OCI-LY7 (cell line): ENCODE measurements around the gene TEX14. TPM values are rescaled to one million over a fixed set of nuclear protein-coding genes. Genes with fewer than 3 reads are reported as not detected.
"Not testable (repeated sequence)": the region's sequence is repeated elsewhere in the genome, so short reads cannot be mapped to it uniquely, and the experiment has no call there.

ENCODE experiments used
- BruUV-seq: library from RNA; stranded (reverse); fragments of 400-500 nt; replicated peaks from 2 replicates; lab custom pipeline; 2021; lab: Mats Ljungman, UMichigan
- CTCF ChIA-PET: fragments of 300-600 bp; sonication (Branson Sonifier 250); formaldehyde crosslinking; loops from one replicate; lab custom pipeline; 2022; ENCODE audit warnings: antibody characterized with exemption; ENCODE audit not compliant: unreplicated experiment; lab: Charles Lee
- POLR2A ChIA-PET: fragments of 300-600 bp; sonication (Branson Sonifier 250); formaldehyde crosslinking; loops from one replicate; lab custom pipeline; 2022; ENCODE audit warnings: antibody characterized with exemption; lab: Charles Lee
- DNase-seq: peaks from one replicate; pipeline ENCODE4 v3.0.0-alpha.2; 2015; ENCODE audit warnings: low spot score
- H2AFZ ChIP-seq: fragments of 200-600 bp; sonication (generic), shearing (Covaris generic); 2 replicates; pipeline ENCODE4 v1.6.1; 2014; ENCODE audit warnings: mild to moderate bottlenecking, antibody characterized with exemption, low read length, moderate library complexity
- H3K27ac ChIP-seq: fragments of 200-600 bp; sonication (generic); 2 replicates; pipeline ENCODE4 v1.5.1; 2014; ENCODE audit warnings: mixed run types, low read depth, mild to moderate bottlenecking, moderate library complexity, low read length, inconsistent platforms; ENCODE audit not compliant: poor library complexity, severe bottlenecking
- H3K36me3 ChIP-seq: fragments of 200-600 bp; sonication (generic); 2 replicates; pipeline ENCODE4 v1.6.1; 2014; ENCODE audit warnings: mild to moderate bottlenecking, antibody characterized with exemption, low read length, moderate library complexity, mixed read lengths; ENCODE audit not compliant: insufficient read depth
- H3K4me1 ChIP-seq: fragments of 200-600 bp; sonication (generic); 2 replicates; pipeline ENCODE4 v1.5.1; 2014; ENCODE audit warnings: mild to moderate bottlenecking, low read length; ENCODE audit not compliant: insufficient read depth, poor library complexity, severe bottlenecking
- H3K4me2 ChIP-seq: fragments of 200-600 bp; sonication (generic); 2 replicates; pipeline ENCODE4 v1.6.1; 2014; ENCODE audit warnings: mild to moderate bottlenecking, low read length
- H3K4me3 ChIP-seq: fragments of 200-600 bp; sonication (generic); 2 replicates; pipeline ENCODE4 v1.5.1; 2014; ENCODE audit warnings: mild to moderate bottlenecking, low read depth, low read length; ENCODE audit not compliant: poor library complexity, severe bottlenecking
- H3K79me2 ChIP-seq: fragments of 200-600 bp; sonication (generic); 2 replicates; pipeline ENCODE4 v1.6.1; 2016; ENCODE audit warnings: low read depth, mild to moderate bottlenecking, low read length, moderate library complexity, mixed read lengths; ENCODE audit not compliant: insufficient read depth
- H3K9me2 ChIP-seq: fragments of 200-600 bp; sonication (generic); 2 replicates; pipeline ENCODE4 v1.6.1; 2016; ENCODE audit warnings: mild to moderate bottlenecking, low read length, mixed read lengths; ENCODE audit not compliant: insufficient read depth
- H3K9me3 ChIP-seq: fragments of 200-600 bp; sonication (generic); 2 replicates; pipeline ENCODE4 v1.6.1; 2014; ENCODE audit warnings: mild to moderate bottlenecking, mixed run types, low read length, mixed read lengths
- H4K20me1 ChIP-seq: fragments of 200-600 bp; sonication (generic); 2 replicates; pipeline ENCODE4 v1.6.1; 2014; ENCODE audit warnings: mild to moderate bottlenecking, antibody characterized with exemption, low read length, moderate library complexity, mixed read lengths; ENCODE audit not compliant: insufficient read depth
- CTCF ChIP-seq: fragments of 200-600 bp; sonication (generic); conservative IDR thresholded peaks from 2 replicates; pipeline ENCODE4 v1.5.1; 2014; ENCODE audit warnings: mild to moderate bottlenecking, antibody characterized with exemption, low read length, moderate library complexity, mixed read lengths
- EZH2phosphoT487 ChIP-seq: fragments of 200-600 bp; sonication (generic); IDR thresholded peaks from 2 replicates; pipeline ENCODE4 v1.6.1; 2018; ENCODE audit warnings: low read depth, borderline replicate concordance, mild to moderate bottlenecking, mixed run types, antibody characterized with exemption, low read length, moderate library complexity, mixed read lengths
- intact Hi-C: fragments of 100-400 bp; cut with micrococcal nuclease; formaldehyde crosslinking; loops from one replicate; pipeline ENCODE4 v1.10.0; 2022; ENCODE audit not compliant: unreplicated experiment
- total RNA-seq, 2 experiments: library from RNA; depleted of rRNA in 1 of 2; stranded (reverse); fragments of >200 nt in 1 of 2; shearing (Covaris generic) in 1 of 2; gene quantifications; 2 replicates each; pipeline ENCODE4 v1.2.3, GENCODE V29; 2014 to 2022

Gene TEX14
- total RNA-seq, 2 experiments from 2014 or later: 0.69 to 2.3 TPM

GRCh38 chr17:58692239-58693055, 602 bp upstream of the TEX14 start, which contains the start of gene RAD51C:
Gene RAD51C, plus strand, starts transcription at chr17:58692602. Its CDS starts 42 bp downstream, at chr17:58692644.
- Histone ChIP-seq H2AFZ (peak within 1 kb of the TSS; percentile 98), H3K4me1 (peaks cover 23% of the 10 kb centered on the region), H3K4me2 (peak within 1 kb of the TSS; percentile 89), H3K79me2 (peaks cover 37% of the 10 kb centered on the region), H3K9me2 (no peaks in the 10 kb centered on the region), H3K4me3 (peak within 1 kb of the TSS; percentile 84), H4K20me1 (peaks cover 6% of the 10 kb centered on the region; the same call in 1 of the 2 replicates), H3K9me3 (no peaks in the 10 kb centered on the region), H3K27ac (peak within 1 kb of the TSS; percentile 67), H3K36me3 (peaks cover 30% of the 10 kb centered on the region)
- TSS peak; percentile 90 for BruUV-seq
- TF ChIP-seq EZH2phosphoT487 (no peak), CTCF (no peak)
- DNase-seq: peak; percentile 93
- ChIA-PET CTCF (no interaction called here), POLR2A (interaction anchor here (0.6 to 2.0 kb wide), 11 partner anchors 8 to 495 kb away, joined by 3 to 18 read pairs (median 4); no protein-coding TSS in a partner anchor)
- intact Hi-C loops: loop anchor here (1.0 to 10.0 kb wide), 3 partner anchors 33 to 178 kb away; partner anchors contain the start of gene MTMR4

- H3K9me3 ChIP-seq, H4K20me1 ChIP-seq, H3K27ac ChIP-seq, H3K36me3 ChIP-seq, H3K4me2 ChIP-seq, H2AFZ ChIP-seq, H3K9me2 ChIP-seq, DNase-seq, CTCF ChIA-PET, BruUV-seq, H3K4me3 ChIP-seq: not testable (repeated sequence)
- POLR2A ChIA-PET: interaction anchor here (0.6 kb wide), 1 partner anchor 11 kb away, joined by 3 read pairs; no protein-coding TSS in a partner anchor
- peaks cover 25% of the 10 kb centered on the region for H3K79me2 ChIP-seq
- peaks cover 22% of the 10 kb centered on the region for H3K4me1 ChIP-seq
- intact Hi-C loops: loop anchor here (10.0 kb wide), 1 partner anchor 175 kb away; the partner anchor contains the start of gene MTMR4
These were observed 1.8 kb downstream of the TEX14 start for GRCh38 chr17:58690033-58690432.

GRCh38 chr17:58688521-58688920, 3.3 kb downstream of the TEX14 start:
- H4K20me1 ChIP-seq: peaks cover 2% of the 10 kb centered on the region; the same call in 1 of the 2 replicates
- no peaks in the 10 kb centered on the region for H3K9me2 ChIP-seq
- no peak for DNase-seq
- H3K79me2 ChIP-seq: peaks cover 10% of the 10 kb centered on the region
- H3K4me3 ChIP-seq: no peak overlapping the region
- H3K36me3 ChIP-seq: no peaks in the 10 kb centered on the region
- no TSS peak for BruUV-seq
- no peak overlapping the region for H2AFZ ChIP-seq
- intact Hi-C loops: no loop called here
- no peak for TF ChIP-seq CTCF
- TF ChIP-seq EZH2phosphoT487: no peak
- H3K27ac ChIP-seq: no peak overlapping the region
- no peaks in the 10 kb centered on the region for H3K9me3 ChIP-seq
- ChIA-PET POLR2A (interaction anchor here (2.1 kb wide), 1 partner anchor 57 kb away, joined by 8 read pairs; no protein-coding TSS in a partner anchor), CTCF (no interaction called here)
- peaks cover 7% of the 10 kb centered on the region for H3K4me1 ChIP-seq
- H3K4me2 ChIP-seq: no peak overlapping the region
